Hematopoietic multipotent progenitor cell treated with erythropoietin and hydrocortisone succinate and interleukin-3 and kit ligand, for 15 days (in vitro differentiated cells): Measurements from ENCODE around the gene TPST1.
"Not testable (repeated sequence)": the region's sequence is repeated elsewhere in the genome, so short reads cannot be mapped to it uniquely, and the experiment has no call there.

Experiments
- DNase-seq: peaks from one replicate; pipeline ENCODE4 v3.0.0-alpha.2; 2015; ENCODE audit warnings: low spot score

The TPST1 gene

GRCh38 chr7:66283003-66283920 lies 78.1 kb downstream of the TPST1 start:
- DNase-seq: no peak

GRCh38 chr7:66296001-66296521 lies 90.9 kb downstream of the TPST1 start:
- DNase-seq: no peak

- no peak for DNase-seq
These were observed 91.4 kb downstream of the TPST1 start for GRCh38 chr7:66296557-66296956.

- no peak for DNase-seq
These were observed 92.4 kb downstream of the TPST1 start for GRCh38 chr7:66297579-66297978.

- no peak for DNase-seq
These were observed 96.1 kb downstream of the TPST1 start for GRCh38 chr7:66301249-66301648.

GRCh38 chr7:66301737-66302136 lies 96.6 kb downstream of the TPST1 start:
- DNase-seq: no peak

- DNase-seq: no peak
These were observed 98.5 kb downstream of the TPST1 start for GRCh38 chr7:66303454-66304155.

GRCh38 chr7:66304536-66304935 lies 99.4 kb downstream of the TPST1 start:
- DNase-seq: no peak

GRCh38 chr7:66306243-66306642 lies 101.1 kb downstream of the TPST1 start:
- DNase-seq: no peak

- no peak for DNase-seq
These were observed 102.6 kb downstream of the TPST1 start for GRCh38 chr7:66307591-66308215.

GRCh38 chr7:66308411-66308810 lies 103.3 kb downstream of the TPST1 start:
- DNase-seq: no peak

- no peak for DNase-seq
These were observed 105.5 kb downstream of the TPST1 start for GRCh38 chr7:66310620-66311019.

GRCh38 chr7:66313886-66314568 lies 108.9 kb downstream of the TPST1 start:
- no peak for DNase-seq

GRCh38 chr7:66315192-66315591 lies 110.1 kb downstream of the TPST1 start:
- DNase-seq: no peak

- DNase-seq: no peak
These were observed 114.4 kb downstream of the TPST1 start for GRCh38 chr7:66319407-66319979.

GRCh38 chr7:66321283-66321682 lies 116.1 kb downstream of the TPST1 start:
- DNase-seq: no peak

- DNase-seq: no peak
These were observed 118.1 kb downstream of the TPST1 start for GRCh38 chr7:66323114-66323796.

- DNase-seq: not testable (repeated sequence)
These were observed 119.9 kb downstream of the TPST1 start for GRCh38 chr7:66324985-66325384.

- no peak for DNase-seq
These were observed 121.5 kb downstream of the TPST1 start for GRCh38 chr7:66326501-66327215.

GRCh38 chr7:66330961-66331360 lies 125.8 kb downstream of the TPST1 start:
- no peak for DNase-seq
